Vagina (tissue), 2 donors: ENCODE results near the gene SYNE4.

Experiments used
- CTCF ChIP-seq, 3 experiments: fragments of 450-650 bp in 2 of 3; fragments of 200-600 bp in 1 of 3; sonication (generic) in 1 of 3; IDR thresholded peaks; one replicate each; pipeline ENCODE4 v1.5.1; 2017 to 2019; ENCODE audit warnings: antibody characterized with exemption in 3 of 3, mild to moderate bottlenecking in 2 of 3, moderate library complexity in 2 of 3
- POLR2AphosphoS5 ChIP-seq, 2 donors: sonication (generic); formaldehyde crosslinking; IDR thresholded peaks; one replicate each; pipeline ENCODE4 v1.9.0; 2017; ENCODE audit warnings: antibody characterized with exemption in 2 of 2, mild to moderate bottlenecking in 2 of 2, low read depth in 1 of 2; ENCODE audit not compliant: insufficient read depth in 1 of 2

GRCh38 chr19:36009220-36009619 lies 607 bp upstream of the SYNE4 start:
- TF ChIP-seq CTCF (IDR thresholded peaks at IDR 0.05) (no peak), POLR2AphosphoS5 (IDR thresholded peaks at IDR 0.05; ENCODE audit: insufficient read depth in 1 of 2, low read depth in 1 of 2) (peak in 1 of 2 donors; percentile 39)
